ENCODE data around the gene RASA3. TPM values are rescaled to one million over a fixed set of nuclear protein-coding genes. Genes with fewer than 3 reads are reported as not detected.

RASA3 gene
- total and polyA plus RNA-seq, 9 of the 15 experiments (the other 6 are each of a cell fraction or from before 2014, with no cell fraction given): 0.72 to 25.3 (median 14.4) TPM

GRCh38 chr13:114069376-114070097 lies 62.9 kb downstream of the RASA3 start:
- no peak overlapping the region for H3K4me2 ChIP-seq (ENCODE audit: insufficient read depth, low read length)
- H3K27me3 ChIP-seq (ENCODE audit: control insufficient read depth in 2 of 2, insufficient read depth in 2 of 2, low read length in 2 of 2): no peaks in the 10 kb centered on the region
- BruUV-seq (replicated peaks): no TSS peak
- no peak for TF ChIP-seq TRIM28 (IDR thresholded peaks at IDR 0.05)
- TF ChIP-seq PRPF4 (IDR thresholded peaks at IDR 0.05; ENCODE audit: insufficient read depth, low read depth, low read length, poor library complexity, severe bottlenecking): no peak
- no peak for TF ChIP-seq ILK (tag; IDR thresholded peaks at IDR 0.05; ENCODE audit: borderline replicate concordance, low read depth)
- TF ChIP-seq POLR2B (IDR thresholded peaks at IDR 0.05; ENCODE audit: low read depth, partially characterized antibody): no peak
- TF ChIP-seq SREBF2 (CRISPR knock-in tag; IDR thresholded peaks at IDR 0.05): no peak
- no peak for TF ChIP-seq CGGBP1 (CRISPR knock-in tag; IDR thresholded peaks at IDR 0.05)
- TF ChIP-seq, protein P1, sequence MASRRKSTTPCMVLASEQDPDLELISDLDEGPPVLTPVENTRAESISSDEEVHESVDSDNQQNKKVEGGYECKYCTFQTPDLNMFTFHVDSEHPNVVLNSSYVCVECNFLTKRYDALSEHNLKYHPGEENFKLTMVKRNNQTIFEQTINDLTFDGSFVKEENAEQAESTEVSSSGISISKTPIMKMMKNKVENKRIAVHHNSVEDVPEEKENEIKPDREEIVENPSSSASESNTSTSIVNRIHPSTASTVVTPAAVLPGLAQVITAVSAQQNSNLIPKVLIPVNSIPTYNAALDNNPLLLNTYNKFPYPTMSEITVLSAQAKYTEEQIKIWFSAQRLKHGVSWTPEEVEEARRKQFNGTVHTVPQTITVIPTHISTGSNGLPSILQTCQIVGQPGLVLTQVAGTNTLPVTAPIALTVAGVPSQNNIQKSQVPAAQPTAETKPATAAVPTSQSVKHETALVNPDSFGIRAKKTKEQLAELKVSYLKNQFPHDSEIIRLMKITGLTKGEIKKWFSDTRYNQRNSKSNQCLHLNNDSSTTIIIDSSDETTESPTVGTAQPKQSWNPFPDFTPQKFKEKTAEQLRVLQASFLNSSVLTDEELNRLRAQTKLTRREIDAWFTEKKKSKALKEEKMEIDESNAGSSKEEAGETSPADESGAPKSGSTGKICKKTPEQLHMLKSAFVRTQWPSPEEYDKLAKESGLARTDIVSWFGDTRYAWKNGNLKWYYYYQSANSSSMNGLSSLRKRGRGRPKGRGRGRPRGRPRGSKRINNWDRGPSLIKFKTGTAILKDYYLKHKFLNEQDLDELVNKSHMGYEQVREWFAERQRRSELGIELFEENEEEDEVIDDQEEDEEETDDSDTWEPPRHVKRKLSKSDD (conservative IDR thresholded peaks at IDR 0.05; ENCODE audit: low read length): no peak
- TF ChIP-seq, protein P2, sequence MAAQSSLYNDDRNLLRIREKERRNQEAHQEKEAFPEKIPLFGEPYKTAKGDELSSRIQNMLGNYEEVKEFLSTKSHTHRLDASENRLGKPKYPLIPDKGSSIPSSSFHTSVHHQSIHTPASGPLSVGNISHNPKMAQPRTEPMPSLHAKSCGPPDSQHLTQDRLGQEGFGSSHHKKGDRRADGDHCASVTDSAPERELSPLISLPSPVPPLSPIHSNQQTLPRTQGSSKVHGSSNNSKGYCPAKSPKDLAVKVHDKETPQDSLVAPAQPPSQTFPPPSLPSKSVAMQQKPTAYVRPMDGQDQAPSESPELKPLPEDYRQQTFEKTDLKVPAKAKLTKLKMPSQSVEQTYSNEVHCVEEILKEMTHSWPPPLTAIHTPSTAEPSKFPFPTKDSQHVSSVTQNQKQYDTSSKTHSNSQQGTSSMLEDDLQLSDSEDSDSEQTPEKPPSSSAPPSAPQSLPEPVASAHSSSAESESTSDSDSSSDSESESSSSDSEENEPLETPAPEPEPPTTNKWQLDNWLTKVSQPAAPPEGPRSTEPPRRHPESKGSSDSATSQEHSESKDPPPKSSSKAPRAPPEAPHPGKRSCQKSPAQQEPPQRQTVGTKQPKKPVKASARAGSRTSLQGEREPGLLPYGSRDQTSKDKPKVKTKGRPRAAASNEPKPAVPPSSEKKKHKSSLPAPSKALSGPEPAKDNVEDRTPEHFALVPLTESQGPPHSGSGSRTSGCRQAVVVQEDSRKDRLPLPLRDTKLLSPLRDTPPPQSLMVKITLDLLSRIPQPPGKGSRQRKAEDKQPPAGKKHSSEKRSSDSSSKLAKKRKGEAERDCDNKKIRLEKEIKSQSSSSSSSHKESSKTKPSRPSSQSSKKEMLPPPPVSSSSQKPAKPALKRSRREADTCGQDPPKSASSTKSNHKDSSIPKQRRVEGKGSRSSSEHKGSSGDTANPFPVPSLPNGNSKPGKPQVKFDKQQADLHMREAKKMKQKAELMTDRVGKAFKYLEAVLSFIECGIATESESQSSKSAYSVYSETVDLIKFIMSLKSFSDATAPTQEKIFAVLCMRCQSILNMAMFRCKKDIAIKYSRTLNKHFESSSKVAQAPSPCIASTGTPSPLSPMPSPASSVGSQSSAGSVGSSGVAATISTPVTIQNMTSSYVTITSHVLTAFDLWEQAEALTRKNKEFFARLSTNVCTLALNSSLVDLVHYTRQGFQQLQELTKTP (IDR thresholded peaks at IDR 0.05; ENCODE audit: low read depth in 1 of 2, partially characterized antibody in 2 of 2): no peak
- no peak for TF ChIP-seq GABPA (tag; conservative IDR thresholded peaks at IDR 0.05; ENCODE audit: low read depth)
- no peak for TF ChIP-seq E2F4 (CRISPR knock-in tag; IDR thresholded peaks at IDR 0.05; ENCODE audit: low read depth)
- no peak for TF ChIP-seq NFRKB (IDR thresholded peaks at IDR 0.05; ENCODE audit: low read depth)
- H3K27ac ChIP-seq (ENCODE audit: extremely low read depth, low read depth, low read length): no peak overlapping the region
- H3K36me3 ChIP-seq (ENCODE audit: control insufficient read depth, insufficient read depth, low read length): peaks cover 10% of the 10 kb centered on the region; the same call in 1 of the 3 replicates
- ChIA-PET CTCF (ENCODE audit: low intra/inter-chr PET ratio) (no interaction called here), POLR2A (interaction anchor here (0.6 kb wide), 1 partner anchor 13 kb away, joined by 3 read pairs; no protein-coding TSS in a partner anchor)
- in situ Hi-C loops (cut with MboI): no loop called here
- no peak overlapping the region for H3K9ac ChIP-seq (ENCODE audit: insufficient read depth in 1 of 2, low read depth in 2 of 2, low read length in 2 of 2)
- WGBS (ENCODE audit: insufficient coverage, low coverage, missing lambda C conversion rate): no CpG with 5 or more reads among the region's 32 CpGs
- DNase-seq (ENCODE audit: extremely low read depth in 1 of 4, low spot score in 3 of 4) (no peak), FAIRE-seq (no peak), ATAC-seq (no peak)
- no peaks in the 10 kb centered on the region for H4K20me1 ChIP-seq (replicated peaks; ENCODE audit: control insufficient read depth, insufficient read depth, low read length)
- H3K4me1 ChIP-seq (replicated peaks in 1 of 2; ENCODE audit: control insufficient read depth in 2 of 2, insufficient read depth in 2 of 2, low read length in 2 of 2): peaks cover 13 to 30% of the 10 kb centered on the region in 2 experiments
- peaks cover 1% of the 10 kb centered on the region; the same call in 1 of the 2 replicates for H3K9me3 ChIP-seq (replicated peaks; ENCODE audit: control insufficient read depth, insufficient read depth, low read depth, low read length)
- H3K9me1 ChIP-seq (ENCODE audit: control insufficient read depth, insufficient read depth, low read length): no peaks in the 10 kb centered on the region
- H3K79me2 ChIP-seq (ENCODE audit: control insufficient read depth, insufficient read depth, low read length): peaks cover 27% of the 10 kb centered on the region
- intact Hi-C loops (cut with micrococcal nuclease): no loop called here
- H3K4me3 ChIP-seq: no peak overlapping the region
- H2AFZ ChIP-seq (ENCODE audit: low read depth, low read length): no peak overlapping the region

Data from K562 (cell line).